CD4-positive, alpha-beta T cell treated with Interleukin-10 for 1 hour (primary cell): ENCODE measurements around the gene SLC9A8.

ENCODE experiments used
- DNase-seq: peaks from one replicate; pipeline ENCODE4 v3.0.0-alpha.2; 2020

Gene SLC9A8

GRCh38 chr20:49899541-49900383 lies 87.1 kb downstream of the SLC9A8 start:
- no peak for DNase-seq

- no peak for DNase-seq
Measured at GRCh38 chr20:49901588-49901987, 89.0 kb downstream of the SLC9A8 start.

- DNase-seq: no peak
Measured at GRCh38 chr20:49904440-49905214, 92.0 kb downstream of the SLC9A8 start.

- no peak for DNase-seq
Measured at GRCh38 chr20:49905415-49906091, 92.9 kb downstream of the SLC9A8 start.

- no peak for DNase-seq
Measured at GRCh38 chr20:49906101-49906604, 93.5 kb downstream of the SLC9A8 start.

- no peak for DNase-seq
Measured at GRCh38 chr20:49906615-49907154, 94.1 kb downstream of the SLC9A8 start.

- DNase-seq: no peak
Measured at GRCh38 chr20:49907405-49908257, 95.0 kb downstream of the SLC9A8 start.

- no peak for DNase-seq
Measured at GRCh38 chr20:49908258-49908565, 95.6 kb downstream of the SLC9A8 start.

- no peak for DNase-seq
Measured at GRCh38 chr20:49909499-49910339, 97.1 kb downstream of the SLC9A8 start.

- DNase-seq: no peak
Measured at GRCh38 chr20:49910340-49910706, 97.7 kb downstream of the SLC9A8 start.

- no peak for DNase-seq
Measured at GRCh38 chr20:49913399-49914047, 100.9 kb downstream of the SLC9A8 start.

- peak; percentile 43 for DNase-seq
Measured at GRCh38 chr20:49914310-49915117, 101.9 kb downstream of the SLC9A8 start.

- DNase-seq: no peak
Measured at GRCh38 chr20:49915118-49915379, 102.4 kb downstream of the SLC9A8 start.

- DNase-seq: peak; percentile 94
Measured at GRCh38 chr20:49915380-49916145, 102.9 kb downstream of the SLC9A8 start, which contains the start of gene SPATA2. SPATA2 (minus strand) TSS chr20:49915529; CDS start chr20:49908490, 7,039 bp downstream.

- DNase-seq: no peak
Measured at GRCh38 chr20:49916146-49917002, 103.7 kb downstream of the SLC9A8 start.

GRCh38 chr20:49918446-49918845 lies 105.8 kb downstream of the SLC9A8 start:
- DNase-seq: no peak

GRCh38 chr20:49919009-49919408 lies 106.4 kb downstream of the SLC9A8 start:
- no peak for DNase-seq

- DNase-seq: no peak
Measured at GRCh38 chr20:49919461-49919860, 106.8 kb downstream of the SLC9A8 start.
